CD14-positive monocyte (primary cell): Measurements from ENCODE around the gene CHD2. TPM values are rescaled to one million over a fixed set of nuclear protein-coding genes. Genes with fewer than 3 reads are reported as not detected.

ENCODE experiments used
- DNase-seq, 3 donors: peaks; one replicate each; pipeline ENCODE4 v3.0.0-alpha.2; 2011 to 2022
- H2AFZ ChIP-seq: 2 replicates; pipeline ENCODE4 v1.6.0; 2012; ENCODE audit warnings: mild to moderate bottlenecking, low read depth, low read length, inconsistent platforms; ENCODE audit not compliant: insufficient read depth, poor library complexity, severe bottlenecking
- H3K27ac ChIP-seq, 2 donors: 1 replicate in 1 of 2; 2 replicates in 1 of 2; pipeline ENCODE4 v1.5.1; 2012 to 2013; ENCODE audit warnings: low read length in 2 of 2, control low read depth in 1 of 2, inconsistent platforms in 1 of 2, low read depth in 1 of 2, mild to moderate bottlenecking in 1 of 2
- H3K27me3 ChIP-seq, 2 donors: one replicate each; pipeline versions ENCODE4 v1.6.0 to v1.6.1; 2011 to 2013; ENCODE audit warnings: low read length in 2 of 2; ENCODE audit not compliant: control insufficient read depth in 2 of 2, insufficient read depth in 2 of 2
- H3K36me3 ChIP-seq, 2 donors: replicated peaks in 1 of 2; 1 replicate in 1 of 2; 2 replicates in 1 of 2; pipeline versions ENCODE4 v1.5.1 to v1.6.1; 2012 to 2013; ENCODE audit warnings: low read length in 2 of 2, control low read depth in 1 of 2, inconsistent platforms in 1 of 2, mild to moderate bottlenecking in 1 of 2; ENCODE audit not compliant: insufficient read depth in 2 of 2, control insufficient read depth in 1 of 2
- H3K4me1 ChIP-seq, 2 donors: 1 replicate in 1 of 2; 2 replicates in 1 of 2; pipeline versions ENCODE4 v1.5.1 to v1.6.1; 2012 to 2013; ENCODE audit warnings: low read length in 2 of 2, control low read depth in 1 of 2, inconsistent platforms in 1 of 2, mild to moderate bottlenecking in 1 of 2, moderate library complexity in 1 of 2; ENCODE audit not compliant: insufficient read depth in 2 of 2, control insufficient read depth in 1 of 2
- H3K4me2 ChIP-seq: replicated peaks from 2 replicates; pipeline ENCODE3; 2012; ENCODE audit warnings: low read length, moderate library complexity, mild to moderate bottlenecking; ENCODE audit not compliant: poor library complexity, severe bottlenecking; ENCODE audit errors: extremely low read depth
- H3K4me3 ChIP-seq, 3 experiments: fragments of 200-600 bp in 1 of 3; sonication (generic) in 1 of 3; replicated peaks in 1 of 3; 1 replicate in 2 of 3; 2 replicates in 1 of 3; pipeline ENCODE4 v1.5.1; 2011 to 2013; ENCODE audit warnings: low read length in 3 of 3, mild to moderate bottlenecking in 3 of 3, control low read depth in 2 of 3, low read depth in 2 of 3, inconsistent platforms in 1 of 3, moderate library complexity in 1 of 3
- H3K79me2 ChIP-seq: 2 replicates; pipeline ENCODE4 v1.6.0; 2012; ENCODE audit warnings: mild to moderate bottlenecking, control low read depth, inconsistent platforms, low read length, moderate library complexity; ENCODE audit not compliant: insufficient read depth
- H3K9ac ChIP-seq: 2 replicates; pipeline ENCODE4 v1.6.0; 2017; ENCODE audit warnings: low read length, mild to moderate bottlenecking; ENCODE audit not compliant: insufficient read depth, poor library complexity, severe bottlenecking
- H3K9me3 ChIP-seq, 2 donors: replicated peaks in 1 of 2; 1 replicate in 1 of 2; 2 replicates in 1 of 2; pipeline versions ENCODE4 v1.5.1 to v1.6.1; 2012 to 2013; ENCODE audit warnings: low read length in 2 of 2, control low read depth in 1 of 2; ENCODE audit not compliant: control insufficient read depth in 1 of 2, insufficient read depth in 1 of 2
- H4K20me1 ChIP-seq: 2 replicates; pipeline ENCODE4 v1.6.0; 2012; ENCODE audit warnings: mild to moderate bottlenecking, low read length, control low read depth, moderate library complexity; ENCODE audit not compliant: insufficient read depth
- H3K27ac Mint-ChIP-seq, 7 donors: one replicate each; pipeline ENCODE4 v1.8.0; 2020; ENCODE audit warnings: mild to moderate bottlenecking in 7 of 7, mixed read lengths in 7 of 7, moderate library complexity in 6 of 7, inconsistent platforms in 2 of 7
- H3K27me3 Mint-ChIP-seq, 3 donors: one replicate each; pipeline ENCODE4 v1.8.0; 2021 to 2022; ENCODE audit warnings: low read depth in 3 of 3, mild to moderate bottlenecking in 3 of 3, mixed read lengths in 3 of 3, moderate library complexity in 3 of 3, inconsistent platforms in 1 of 3
- H3K36me3 Mint-ChIP-seq, 2 donors: one replicate each; pipeline ENCODE4 v1.8.0; 2020; ENCODE audit warnings: mixed read lengths in 2 of 2, inconsistent platforms in 1 of 2, mild to moderate bottlenecking in 1 of 2
- H3K4me1 Mint-ChIP-seq: one replicate; pipeline ENCODE4 v1.8.0; 2020; ENCODE audit warnings: mild to moderate bottlenecking, mixed read lengths
- H3K4me3 Mint-ChIP-seq, 2 donors: one replicate each; pipeline ENCODE4 v1.8.0; 2020; ENCODE audit warnings: mild to moderate bottlenecking in 2 of 2, mixed read lengths in 2 of 2, moderate library complexity in 1 of 2
- H3K9me3 Mint-ChIP-seq, 7 donors: one replicate each; pipeline ENCODE4 v1.8.0; 2020 to 2022; ENCODE audit warnings: mixed read lengths in 7 of 7, mild to moderate bottlenecking in 6 of 7, moderate library complexity in 6 of 7, inconsistent platforms in 2 of 7
- CTCF ChIP-seq: fragments of 200-600 bp; IDR thresholded peaks from one replicate; pipeline ENCODE4 v1.8.0; 2022; ENCODE audit warnings: antibody characterized with exemption, mild to moderate bottlenecking
- WGBS: methylation state at CpG from one replicate; pipeline ENCODE4 v1.1.5; 2013; ENCODE audit warnings: missing lambda C conversion rate; ENCODE audit not compliant: insufficient coverage; 5-methylcytosine and 5-hydroxymethylcytosine counted together
- intact Hi-C, 2 donors: fragments of 100-400 bp; cut with micrococcal nuclease; formaldehyde crosslinking; loops; one replicate each; pipeline versions ENCODE4 v1.15.0 to v1.15.1; 2023
- polyA plus RNA-seq, 3 donors: library from polyadenylated mRNA; depleted of rRNA in 1 of 3; unstranded in 2 of 3; stranded (reverse) in 1 of 3; fragments of 300-500 nt in 2 of 3; fragments of >200 nt in 1 of 3; fragmentation: Illumina TruSeq in 2 of 3; gene quantifications; 1 replicate in 2 of 3; 2 replicates in 1 of 3; pipeline ENCODE4 v1.2.3, GENCODE V29; 2012 to 2021

Gene CHD2
- polyA plus RNA-seq, 3 donors: 9.6 to 61.2 (median 11.4) TPM

- Histone ChIP-seq H4K20me1 (peaks cover 12% of the 10 kb centered on the region), H3K4me2 (peak overlapping the region; percentile 81), H3K27ac (peak overlapping the region; percentile 92 to 98), H3K36me3 (peaks cover 9 to 16% of the 10 kb centered on the region in 2 donors), H3K9ac (peak overlapping the region; percentile 95), H3K9me3 (no peaks in the 10 kb centered on the region), H3K4me1 (peaks cover 40 to 60% of the 10 kb centered on the region in 2 donors), H3K27me3 (no peaks in the 10 kb centered on the region), H3K79me2 (peaks cover 97% of the 10 kb centered on the region), H2AFZ (no peak overlapping the region), H3K4me3 (peak overlapping the region; percentile 77 to 100 (median 98))
- DNase-seq: peak in 1 of 3 donors; percentile 69
- intact Hi-C loops: loop anchor here (5.0 to 10.0 kb wide), 2 partner anchors 96 to 1272 kb away; no protein-coding TSS in a partner anchor
- H3K27me3 Mint-ChIP-seq: peaks cover 0 to 3% (median 0%) of the 10 kb centered on the region in 3 donors
- peaks cover 48% of the 10 kb centered on the region for H3K4me1 Mint-ChIP-seq
- H3K9me3 Mint-ChIP-seq: peaks cover 0 to 7% (median 1%) of the 10 kb centered on the region in 7 donors
- H3K27ac Mint-ChIP-seq: peak overlapping the region; percentile 99 to 100 (median 100)
- peak overlapping the region; percentile 88 to 93 for H3K4me3 Mint-ChIP-seq
- WGBS: 0% methylated on average over 1 of the region's 4 CpGs
- no peak for TF ChIP-seq CTCF
- H3K36me3 Mint-ChIP-seq: peaks cover 41 to 48% of the 10 kb centered on the region in 2 donors
Measured at GRCh38 chr15:92902737-92903593, 2.8 kb downstream of the CHD2 start.

- H3K9me3 Mint-ChIP-seq: peaks cover 0 to 7% (median 1%) of the 10 kb centered on the region in 7 donors
- H2AFZ ChIP-seq: no peak overlapping the region
- peaks cover 97% of the 10 kb centered on the region for H3K79me2 ChIP-seq
- H3K9me3 ChIP-seq: no peaks in the 10 kb centered on the region
- H3K27ac ChIP-seq: peak overlapping the region; percentile 92 to 98
- peak overlapping the region; percentile 88 to 93 for H3K4me3 Mint-ChIP-seq
- H3K27me3 ChIP-seq: no peaks in the 10 kb centered on the region
- H3K4me3 ChIP-seq: peak overlapping the region; percentile 77 to 100 (median 98)
- TF ChIP-seq CTCF: no peak
- H3K4me2 ChIP-seq: peak overlapping the region; percentile 81
- peaks cover 16% of the 10 kb centered on the region for H4K20me1 ChIP-seq
- peak overlapping the region; percentile 99 to 100 (median 100) for H3K27ac Mint-ChIP-seq
- H3K4me1 Mint-ChIP-seq: peaks cover 54% of the 10 kb centered on the region
- peaks cover 0 to 3% (median 0%) of the 10 kb centered on the region in 3 donors for H3K27me3 Mint-ChIP-seq
- WGBS: 0% methylated on average over 1 of the region's 8 CpGs
- H3K36me3 Mint-ChIP-seq: peaks cover 35 to 45% of the 10 kb centered on the region in 2 donors
- H3K36me3 ChIP-seq: peaks cover 2 to 9% of the 10 kb centered on the region in 2 donors
- peak overlapping the region; percentile 95 for H3K9ac ChIP-seq
- no peak for DNase-seq
- intact Hi-C loops: loop anchor here (5.0 to 10.0 kb wide), 2 partner anchors 96 to 1271 kb away; no protein-coding TSS in a partner anchor
- H3K4me1 ChIP-seq: peaks cover 46 to 66% of the 10 kb centered on the region in 2 donors
Measured at GRCh38 chr15:92903631-92903965, 3.5 kb downstream of the CHD2 start.
